Stimulated activated CD4-positive, alpha-beta T cell treated with anti-CD3 and anti-CD28 coated beads, Interleukin-12 subunit alpha, Interleukin-12 subunit beta, amount 100 ng/mL, for 24 hours (primary cell): ENCODE measurements around the gene ENTPD1.
A peak's percentile ranks its signal among the peaks of the same experiment; 100 is the strongest.
"Not testable (repeated sequence)": the region's sequence is repeated elsewhere in the genome, so short reads cannot be mapped to it uniquely, and the experiment has no call there.

Experiments
- DNase-seq, 2 experiments: peaks; one replicate each; pipeline ENCODE4 v3.0.0-alpha.2; 2020; ENCODE audit warnings: low read depth in 2 of 2

The ENTPD1 gene

GRCh38 chr10:95866467-95866842 lies 110.5 kb downstream of the ENTPD1 start:
- DNase-seq: no peak

- no peak for DNase-seq
Observed at GRCh38 chr10:95867866-95868265, 111.9 kb downstream of the ENTPD1 start.

GRCh38 chr10:95872158-95872711 lies 116.3 kb downstream of the ENTPD1 start:
- no peak for DNase-seq

DNA sequence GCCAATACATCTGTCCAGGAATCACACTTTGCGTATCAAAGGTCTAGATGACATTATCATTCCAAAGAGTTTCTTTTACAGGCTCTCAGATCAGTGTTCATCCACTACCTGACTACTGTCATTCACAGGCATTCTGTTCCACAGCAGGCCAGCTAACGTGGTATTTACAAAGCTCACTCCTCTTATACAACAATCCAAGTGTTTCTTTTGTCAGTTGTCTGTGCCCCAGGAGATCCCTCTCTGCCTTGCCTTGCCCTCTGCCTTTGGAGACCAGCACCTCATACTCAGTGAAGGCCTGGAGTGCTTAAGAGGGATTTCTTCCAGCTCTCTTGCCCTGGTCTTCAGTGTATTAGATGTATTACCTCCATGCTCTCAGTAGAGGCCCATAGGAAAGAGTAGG lies 117.2 kb downstream of the ENTPD1 start:
- DNase-seq: no peak

- DNase-seq: no peak
Observed at GRCh38 chr10:95873651-95874050, 117.7 kb downstream of the ENTPD1 start.

GRCh38 chr10:95874783-95875182 lies 118.8 kb downstream of the ENTPD1 start:
- DNase-seq: not testable (repeated sequence)

- DNase-seq: no peak
Observed at GRCh38 chr10:95876756-95877155, 120.8 kb downstream of the ENTPD1 start.

DNA sequence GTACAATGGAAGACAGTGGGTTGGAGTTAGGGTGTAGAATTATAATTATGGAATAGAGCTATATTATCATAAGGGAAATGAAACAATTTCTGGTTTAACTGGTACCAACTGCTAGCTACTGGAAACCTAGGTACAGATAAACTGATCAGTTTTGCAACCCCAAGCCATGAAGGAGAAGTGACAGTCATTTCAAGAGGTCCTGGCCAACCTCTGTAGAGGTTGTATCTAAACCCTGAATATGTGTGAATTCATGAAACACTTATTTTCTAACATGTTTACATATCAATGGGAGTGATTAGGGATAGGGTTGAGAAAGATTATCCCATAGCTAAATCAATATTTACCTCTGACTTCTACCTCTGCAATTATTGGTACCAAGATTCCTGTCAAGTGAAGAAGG lies 121.9 kb downstream of the ENTPD1 start:
- DNase-seq: no peak

GRCh38 chr10:95880704-95881103 lies 124.7 kb downstream of the ENTPD1 start:
- DNase-seq: no peak

GRCh38 chr10:95881316-95881715 lies 125.4 kb downstream of the ENTPD1 start:
- DNase-seq: no peak

GRCh38 chr10:95889830-95890229 lies 133.9 kb downstream of the ENTPD1 start:
- DNase-seq: no peak

GRCh38 chr10:95896071-95896850 lies 140.3 kb downstream of the ENTPD1 start:
- DNase-seq: no peak

- DNase-seq: not testable (repeated sequence)
Observed at GRCh38 chr10:95905897-95906580, 150.1 kb downstream of the ENTPD1 start.

- DNase-seq: peak; percentile 20 to 42
Observed at GRCh38 chr10:95906677-95907455, 150.9 kb downstream of the ENTPD1 start.

- DNase-seq: peak; percentile 56 to 67
Observed at GRCh38 chr10:95907456-95908253, 151.7 kb downstream of the ENTPD1 start, which contains the start of gene CC2D2B. TSS of gene CC2D2B (plus strand) at chr10:95907975. CDS start at chr10:95911324, 3,349 bp downstream.

- DNase-seq: no peak
Observed at GRCh38 chr10:95908450-95908849, 152.5 kb downstream of the ENTPD1 start.

- DNase-seq: no peak
Observed at GRCh38 chr10:95909561-95909960, 153.6 kb downstream of the ENTPD1 start.

GRCh38 chr10:95916039-95916438 lies 160.1 kb downstream of the ENTPD1 start:
- not testable (repeated sequence) for DNase-seq
